Panc1 (cell line): ENCODE measurements around the gene NTN4. TPM values are rescaled to one million over a fixed set of nuclear protein-coding genes. Genes with fewer than 3 reads are reported as not detected.

ENCODE experiments used
- ATAC-seq: fragments of 200-7000 bp; cut with Tn5 transposase; 2 replicates; pipeline ENCODE4 v1.9.1; 2020; ENCODE audit warnings: mild to moderate bottlenecking, moderate library complexity
- BruUV-seq: library from RNA; stranded (reverse); fragments of 400-500 nt; replicated peaks from 2 replicates; lab custom pipeline; 2021; lab: Mats Ljungman, UMichigan
- CTCF ChIA-PET: fragments of 300-600 bp; sonication (Branson Sonifier 250); formaldehyde crosslinking; loops from one replicate; lab custom pipeline; 2022; ENCODE audit warnings: antibody characterized with exemption; lab: Charles Lee
- POLR2A ChIA-PET: fragments of 300-600 bp; sonication (Branson Sonifier 250); formaldehyde crosslinking; loops from one replicate; lab custom pipeline; 2022; ENCODE audit warnings: antibody characterized with exemption; lab: Charles Lee
- DNase-seq: peaks from one replicate; pipeline ENCODE4 v3.0.0-alpha.2; 2010; ENCODE audit warnings: low read depth, low spot score
- H3K27ac ChIP-seq: 2 replicates; pipeline ENCODE4 v1.5.1; 2011; ENCODE audit warnings: mild to moderate bottlenecking, low read length, inconsistent platforms
- H3K27me3 ChIP-seq: fragments of 200-500 bp; sonication (Bioruptor generic); 2 replicates; pipeline ENCODE4 v1.6.0; 2014; ENCODE audit warnings: low read length, inconsistent platforms; ENCODE audit not compliant: control insufficient read depth, insufficient read depth
- H3K36me3 ChIP-seq: fragments of 200-500 bp; sonication (Bioruptor generic); 2 replicates; pipeline ENCODE4 v1.5.1; 2014; ENCODE audit warnings: inconsistent platforms, mild to moderate bottlenecking, low read length, moderate library complexity; ENCODE audit not compliant: control insufficient read depth, insufficient read depth
- H3K4me1 ChIP-seq: 2 replicates; pipeline ENCODE4 v1.5.1; 2011; ENCODE audit warnings: inconsistent platforms, mild to moderate bottlenecking, low read length, moderate library complexity; ENCODE audit not compliant: control insufficient read depth, insufficient read depth
- H3K4me3 ChIP-seq, 2 experiments: 2 replicates each; pipeline ENCODE4 v1.5.1; 2011 to 2012; ENCODE audit warnings: low read depth in 2 of 2, low read length in 2 of 2, mild to moderate bottlenecking in 2 of 2, inconsistent platforms in 1 of 2, moderate library complexity in 1 of 2
- H3K9me3 ChIP-seq: fragments of 200-500 bp; sonication (Bioruptor generic); 2 replicates; pipeline ENCODE4 v1.5.1; 2014; ENCODE audit warnings: low read depth, mild to moderate bottlenecking, inconsistent platforms, low read length, moderate library complexity; ENCODE audit not compliant: control insufficient read depth, insufficient read depth
- CTCF ChIP-seq: fragments of 450-650 bp; IDR thresholded peaks from 2 replicates; pipeline ENCODE4 v1.5.1; 2017; ENCODE audit warnings: mild to moderate bottlenecking
- POLR2AphosphoS5 ChIP-seq: IDR thresholded peaks from 2 replicates; pipeline ENCODE4 v1.6.1; 2012; ENCODE audit warnings: mild to moderate bottlenecking, low read depth, low read length, moderate library complexity
- REST ChIP-seq, 2 experiments: IDR thresholded peaks; 2 replicates each; pipeline ENCODE4 v1.6.1; 2011 to 2012; ENCODE audit warnings: low read depth in 2 of 2, control low read depth in 1 of 2, low read length in 1 of 2, mild to moderate bottlenecking in 1 of 2, moderate library complexity in 1 of 2; ENCODE audit not compliant: insufficient read depth in 1 of 2
- SIN3A ChIP-seq: IDR thresholded peaks from 2 replicates; pipeline ENCODE4 v1.6.1; 2012; ENCODE audit warnings: low read depth, mild to moderate bottlenecking, low read length, moderate library complexity, borderline replicate concordance; ENCODE audit not compliant: insufficient read depth
- TCF7L2 ChIP-seq: IDR thresholded peaks from 2 replicates; pipeline ENCODE4 v1.6.1; 2011; ENCODE audit warnings: mild to moderate bottlenecking, low read depth, low read length, inconsistent platforms
- in situ Hi-C: cut with HindIII; loops from 2 replicates; pipeline ENCODE4 v1.10.0; 2016; ENCODE audit warnings: low sequenced_read_pairs, low pct_unique_long_range_greater_than_20kb
- intact Hi-C: fragments of 100-400 bp; cut with micrococcal nuclease; formaldehyde crosslinking; loops from one replicate; pipeline ENCODE4 v1.10.0; 2022; ENCODE audit not compliant: unreplicated experiment
- total RNA-seq: library from RNA; stranded (reverse); gene quantifications from one replicate; pipeline ENCODE4 v1.2.1, GENCODE V29; 2021; ENCODE audit not compliant: unreplicated experiment

Gene NTN4
- total RNA-seq, 1 experiment from 2014 or later = 17.1 TPM

- Histone ChIP-seq H3K4me3 (no peak overlapping the region), H3K4me1 (peaks cover 3% of the 10 kb centered on the region; the same call in 1 of the 2 replicates), H3K36me3 (no peaks in the 10 kb centered on the region), H3K9me3 (no peaks in the 10 kb centered on the region), H3K27me3 (peaks cover 11% of the 10 kb centered on the region), H3K27ac (no peak overlapping the region)
- no TSS peak for BruUV-seq
- TF ChIP-seq SIN3A (no peak), CTCF (no peak), POLR2AphosphoS5 (no peak), TCF7L2 (no peak), REST (IDR thresholded peaks at IDR 0.05; ENCODE audit: insufficient read depth in 1 of 2, low read depth in 2 of 2, low read length in 1 of 2) (no peak)
- in situ Hi-C loops = no loop called here
- intact Hi-C loops = no loop called here
- CTCF ChIA-PET = no interaction called here
- DNase-seq (no peak), ATAC-seq (no peak)
- POLR2A ChIA-PET = no interaction called here
Measured at GRCh38 chr12:95830335-95831089, 39.9 kb upstream of the NTN4 start.

- POLR2A ChIA-PET = no interaction called here
- H3K9me3 ChIP-seq = no peaks in the 10 kb centered on the region
- H3K27me3 ChIP-seq = peaks cover 11% of the 10 kb centered on the region
- no peak for DNase-seq
- CTCF ChIA-PET = no interaction called here
- TF ChIP-seq CTCF (no peak), SIN3A (no peak), REST (IDR thresholded peaks at IDR 0.05; ENCODE audit: insufficient read depth in 1 of 2, low read depth in 2 of 2, low read length in 1 of 2) (no peak), TCF7L2 (no peak), POLR2AphosphoS5 (no peak)
- H3K4me3 ChIP-seq = no peak overlapping the region
- H3K27ac ChIP-seq = no peak overlapping the region
- intact Hi-C loops (no loop called here), in situ Hi-C loops (no loop called here)
- ATAC-seq = no peak
- H3K4me1 ChIP-seq = peaks cover 3% of the 10 kb centered on the region; the same call in 1 of the 2 replicates
- no TSS peak for BruUV-seq
- H3K36me3 ChIP-seq = no peaks in the 10 kb centered on the region
Measured at GRCh38 chr12:95829395-95829794, 38.8 kb upstream of the NTN4 start.
